DOHH2 (cell line): ENCODE measurements around the gene OLFML1.

Experiments
- H3F3A ChIP-seq: fragments of 200-600 bp; sonication (generic), shearing (Covaris generic); 2 replicates; pipeline ENCODE4 v1.6.0; 2016; ENCODE audit warnings: antibody characterized with exemption, mild to moderate bottlenecking; ENCODE audit not compliant: control insufficient read depth, insufficient read depth
- H3K27ac ChIP-seq: fragments of 200-600 bp; sonication (generic); 2 replicates; pipeline ENCODE4 v1.5.1; 2014; ENCODE audit warnings: low read depth, mild to moderate bottlenecking, low read length, moderate library complexity
- H3K27me3 ChIP-seq: fragments of 200-600 bp; sonication (generic); 2 replicates; pipeline ENCODE4 v1.6.1; 2014; ENCODE audit warnings: mild to moderate bottlenecking, low read length, mixed read lengths; ENCODE audit not compliant: control insufficient read depth
- H3K36me3 ChIP-seq: fragments of 200-600 bp; sonication (generic); 2 replicates; pipeline ENCODE4 v1.6.1; 2014; ENCODE audit warnings: mild to moderate bottlenecking, low read length, moderate library complexity, mixed read lengths; ENCODE audit not compliant: control insufficient read depth
- H3K4me1 ChIP-seq: fragments of 200-600 bp; sonication (generic); 2 replicates; pipeline ENCODE4 v1.6.1; 2014; ENCODE audit warnings: mild to moderate bottlenecking, low read length, mixed read lengths; ENCODE audit not compliant: control insufficient read depth
- H3K4me2 ChIP-seq: fragments of 200-600 bp; sonication (generic); 2 replicates; pipeline ENCODE4 v1.6.0; 2014; ENCODE audit warnings: mild to moderate bottlenecking, low read length, moderate library complexity
- H3K4me3 ChIP-seq: fragments of 200-600 bp; sonication (generic); 2 replicates; pipeline ENCODE4 v1.5.1; 2014; ENCODE audit warnings: mild to moderate bottlenecking, low read length, mixed read lengths
- H3K79me2 ChIP-seq: fragments of 200-600 bp; sonication (generic); 2 replicates; pipeline ENCODE4 v1.6.1; 2014; ENCODE audit warnings: mild to moderate bottlenecking, low read length, mixed read lengths; ENCODE audit not compliant: control insufficient read depth
- H3K9me2 ChIP-seq: fragments of 200-600 bp; sonication (generic); replicated peaks from 2 replicates; pipeline ENCODE4 v1.6.1; 2014; ENCODE audit warnings: mild to moderate bottlenecking, low read length, mixed read lengths; ENCODE audit not compliant: control insufficient read depth
- H3K9me3 ChIP-seq: fragments of 200-600 bp; sonication (generic); 2 replicates; pipeline ENCODE4 v1.6.1; 2014; ENCODE audit warnings: antibody characterized with exemption, low read length, mixed read lengths; ENCODE audit not compliant: control insufficient read depth, insufficient read depth
- H4K20me1 ChIP-seq: fragments of 200-600 bp; sonication (generic); 2 replicates; pipeline ENCODE4 v1.6.0; 2014; ENCODE audit warnings: low read depth, mild to moderate bottlenecking, antibody characterized with exemption, low read length, moderate library complexity; ENCODE audit not compliant: control insufficient read depth, insufficient read depth
- EZH2phosphoT487 ChIP-seq: fragments of 200-600 bp; sonication (generic); IDR thresholded peaks from 2 replicates; pipeline ENCODE4 v1.6.1; 2017; ENCODE audit warnings: borderline replicate concordance, mild to moderate bottlenecking, antibody characterized with exemption, low read length, moderate library complexity, mixed read lengths
- TF ChIP-seq, protein P1 (sequence below): fragments of 200-600 bp; sonication (generic); IDR thresholded peaks from one replicate; pipeline ENCODE4 v1.5.1; 2014; ENCODE audit warnings: antibody characterized with exemption, mild to moderate bottlenecking, low read depth, low read length; ENCODE audit not compliant: poor library complexity, severe bottlenecking

The OLFML1 gene

DNA sequence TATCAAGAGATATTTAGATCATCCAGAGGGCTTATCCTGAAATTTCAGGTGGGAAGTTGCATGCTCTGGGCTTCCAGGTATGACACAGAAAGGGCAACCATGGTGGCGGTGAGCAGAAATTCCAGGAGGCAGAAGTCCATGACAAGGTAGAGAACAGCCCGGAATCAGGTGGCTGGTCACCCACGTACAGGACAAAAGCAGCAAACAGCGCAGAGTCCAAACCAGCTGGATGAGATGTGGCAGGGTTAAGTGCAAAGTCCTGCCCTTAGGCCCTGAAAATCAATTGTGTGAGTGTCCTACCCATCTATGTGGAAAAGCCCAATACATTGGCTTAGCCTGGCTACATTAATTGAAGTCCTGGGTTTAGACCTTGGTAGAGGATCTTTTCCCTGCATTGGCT lies 40.1 kb downstream of the OLFML1 start:
- peaks cover 55% of the 10 kb centered on the region for H3K4me1 ChIP-seq
- H3K36me3 ChIP-seq, result peaks cover 3% of the 10 kb centered on the region
- peaks cover 4% of the 10 kb centered on the region for H4K20me1 ChIP-seq
- peaks cover 13% of the 10 kb centered on the region for H3F3A ChIP-seq
- no peaks in the 10 kb centered on the region for H3K27me3 ChIP-seq
- no peaks in the 10 kb centered on the region for H3K9me3 ChIP-seq
- H3K9me2 ChIP-seq, result no peaks in the 10 kb centered on the region
- peaks cover 47% of the 10 kb centered on the region for H3K79me2 ChIP-seq
- TF ChIP-seq EZH2phosphoT487, result no peak
- TF ChIP-seq, protein P1, sequence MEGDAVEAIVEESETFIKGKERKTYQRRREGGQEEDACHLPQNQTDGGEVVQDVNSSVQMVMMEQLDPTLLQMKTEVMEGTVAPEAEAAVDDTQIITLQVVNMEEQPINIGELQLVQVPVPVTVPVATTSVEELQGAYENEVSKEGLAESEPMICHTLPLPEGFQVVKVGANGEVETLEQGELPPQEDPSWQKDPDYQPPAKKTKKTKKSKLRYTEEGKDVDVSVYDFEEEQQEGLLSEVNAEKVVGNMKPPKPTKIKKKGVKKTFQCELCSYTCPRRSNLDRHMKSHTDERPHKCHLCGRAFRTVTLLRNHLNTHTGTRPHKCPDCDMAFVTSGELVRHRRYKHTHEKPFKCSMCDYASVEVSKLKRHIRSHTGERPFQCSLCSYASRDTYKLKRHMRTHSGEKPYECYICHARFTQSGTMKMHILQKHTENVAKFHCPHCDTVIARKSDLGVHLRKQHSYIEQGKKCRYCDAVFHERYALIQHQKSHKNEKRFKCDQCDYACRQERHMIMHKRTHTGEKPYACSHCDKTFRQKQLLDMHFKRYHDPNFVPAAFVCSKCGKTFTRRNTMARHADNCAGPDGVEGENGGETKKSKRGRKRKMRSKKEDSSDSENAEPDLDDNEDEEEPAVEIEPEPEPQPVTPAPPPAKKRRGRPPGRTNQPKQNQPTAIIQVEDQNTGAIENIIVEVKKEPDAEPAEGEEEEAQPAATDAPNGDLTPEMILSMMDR, result no peak
- no peak overlapping the region for H3K27ac ChIP-seq
- H3K4me3 ChIP-seq, result no peak overlapping the region
- H3K4me2 ChIP-seq, result no peak overlapping the region

GRCh38 chr11:7527029-7527428 lies 41.7 kb downstream of the OLFML1 start:
- Histone ChIP-seq H3K4me2 (no peak overlapping the region), H3K79me2 (peaks cover 38% of the 10 kb centered on the region), H3K27me3 (no peaks in the 10 kb centered on the region), H3K4me3 (no peak overlapping the region), H3K27ac (no peak overlapping the region), H3K4me1 (peaks cover 39% of the 10 kb centered on the region), H3K36me3 (no peaks in the 10 kb centered on the region), H3K9me3 (no peaks in the 10 kb centered on the region), H3K9me2 (no peaks in the 10 kb centered on the region), H3F3A (no peaks in the 10 kb centered on the region), H4K20me1 (no peaks in the 10 kb centered on the region)
- TF ChIP-seq, protein P1, result no peak
- no peak for TF ChIP-seq EZH2phosphoT487

DNA sequence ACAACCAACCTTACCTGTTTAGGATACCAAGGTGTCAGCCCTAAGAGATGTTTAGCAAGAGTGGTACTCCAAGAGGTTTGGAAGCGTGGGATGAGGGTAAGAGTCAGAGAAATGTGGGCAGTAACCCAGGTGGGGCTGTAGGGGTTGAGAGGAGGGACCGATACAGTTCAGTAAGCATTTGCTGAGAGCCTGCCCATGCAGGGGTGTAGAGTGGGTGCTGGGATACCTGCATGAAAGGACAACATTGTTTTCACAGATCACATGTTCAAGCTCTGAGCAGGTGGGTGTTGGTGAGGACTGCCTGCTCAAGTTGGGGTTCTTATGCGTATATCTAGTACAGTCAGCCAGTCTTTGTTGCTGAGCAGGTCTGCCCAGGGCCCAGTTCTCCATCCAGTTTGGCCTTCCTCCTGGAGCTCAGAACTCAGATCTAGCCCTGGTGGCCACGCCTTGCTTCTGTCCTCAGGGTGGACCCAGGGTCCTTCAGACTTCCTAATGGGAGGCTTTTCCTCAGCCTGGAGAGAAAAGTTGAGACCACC lies 43.3 kb downstream of the OLFML1 start:
- no peak overlapping the region for H3K27ac ChIP-seq
- peaks cover 30% of the 10 kb centered on the region for H3K4me1 ChIP-seq
- H4K20me1 ChIP-seq, result no peaks in the 10 kb centered on the region
- H3K27me3 ChIP-seq, result no peaks in the 10 kb centered on the region
- H3K79me2 ChIP-seq, result peaks cover 24% of the 10 kb centered on the region
- H3K9me3 ChIP-seq, result no peaks in the 10 kb centered on the region
- H3K4me2 ChIP-seq, result no peak overlapping the region
- no peak for TF ChIP-seq EZH2phosphoT487
- TF ChIP-seq, protein P1, result no peak
- H3K4me3 ChIP-seq, result no peak overlapping the region
- H3K9me2 ChIP-seq, result no peaks in the 10 kb centered on the region
- no peaks in the 10 kb centered on the region for H3F3A ChIP-seq
- no peaks in the 10 kb centered on the region for H3K36me3 ChIP-seq
